A549 (cell line): Measurements from ENCODE around the gene INHBC. TPM values are rescaled to one million over a fixed set of nuclear protein-coding genes. Genes with fewer than 3 reads are reported as not detected.

Source experiments
- ATAC-seq, 2 experiments: fragments of 200-7000 bp in 1 of 2; fragments of >200 bp in 1 of 2; cut with Nextera tagmentation in 1 of 2; cut with Tn5 transposase in 1 of 2; 3 replicates each; pipeline versions ENCODE4 v1.8.0 to v1.9.1; 2018 to 2020; ENCODE audit warnings: mild to moderate bottlenecking in 1 of 2, moderate library complexity in 1 of 2
- CTCF ChIA-PET: fragments of 300-600 bp; sonication (Branson Sonifier 250); formaldehyde crosslinking; extraction: SDS; loops from one replicate; lab custom pipeline; 2021; ENCODE audit warnings: antibody characterized with exemption, inconsistent platforms; lab: Yijun Ruan, JAX
- POLR2A ChIA-PET: fragments of 350-600 bp; formaldehyde crosslinking; extraction: SDS; loops from one replicate; lab custom pipeline; 2021; ENCODE audit warnings: antibody characterized with exemption, inconsistent platforms; lab: Yijun Ruan, JAX
- DNase-seq, 2 experiments: peaks; one replicate each; pipeline versions ENCODE4 v3.0.0 to v3.0.0-alpha.2; 2011 to 2016; ENCODE audit warnings: low read depth in 1 of 2, low spot score in 1 of 2
- FAIRE-seq: peaks from 2 replicates; lab custom pipeline; 2011; peaks lifted over from hg19 to GRCh38; lab: Jason Lieb, UNC
- H3K27ac ChIP-seq, 2 experiments: fragments of >200 bp; sonication (Bioruptor Twin); formaldehyde crosslinking; 3 replicates each; pipeline ENCODE4 v1.5.1; 2016 to 2017
- H3K4me1 ChIP-seq: fragments of >200 bp; sonication (Bioruptor Twin); formaldehyde crosslinking; 3 replicates; pipeline ENCODE4 v1.6.1; 2016
- H3K4me2 ChIP-seq: fragments of >200 bp; sonication (Bioruptor Twin); formaldehyde crosslinking; 3 replicates; pipeline ENCODE4 v1.6.1; 2016
- H3K4me3 ChIP-seq: fragments of >200 bp; sonication (Bioruptor Twin); formaldehyde crosslinking; 3 replicates; pipeline ENCODE4 v1.5.1; 2016
- H3K9me3 ChIP-seq: fragments of >200 bp; sonication (Bioruptor Twin); formaldehyde crosslinking; 3 replicates; pipeline ENCODE4 v1.6.1; 2016
- ATOH8 ChIP-seq: fragments of 250-450 bp; sonication (Bioruptor Pico); IDR thresholded peaks from 2 replicates; pipeline ENCODE4 v1.5.0; 2020; ENCODE audit warnings: low read depth, mild to moderate bottlenecking, moderate library complexity
- CBX2 ChIP-seq: fragments of 200-600 bp; sonication (generic); IDR thresholded peaks from 2 replicates; pipeline ENCODE4 v1.6.1; 2016; ENCODE audit warnings: low read depth, mild to moderate bottlenecking, borderline replicate concordance
- CBX8 ChIP-seq: fragments of 200-600 bp; sonication (generic); IDR thresholded peaks from 2 replicates; pipeline ENCODE4 v1.6.1; 2016
- CHD2 ChIP-seq: fragments of 150-350 bp; IDR thresholded peaks from 2 replicates; pipeline ENCODE4 v1.6.1; 2014; ENCODE audit warnings: low read length; ENCODE audit not compliant: partially characterized antibody
- CTCF ChIP-seq: fragments of >200 bp; sonication (Bioruptor Twin); formaldehyde crosslinking; IDR thresholded peaks from 3 replicates; pipeline ENCODE4 v1.5.1; 2016
- EP300 ChIP-seq, 2 experiments: fragments of >200 bp; sonication (Bioruptor Twin); formaldehyde crosslinking; IDR thresholded peaks; 2 replicates in 1 of 2; 3 replicates in 1 of 2; pipeline ENCODE4 v1.6.1; 2016 to 2017
- ESRRA ChIP-seq: fragments of 150-350 bp; IDR thresholded peaks from 2 replicates; pipeline ENCODE4 v1.6.1; 2014; ENCODE audit warnings: mild to moderate bottlenecking, low read length, borderline replicate concordance
- FOSL2 ChIP-seq, 2 experiments: fragments of 450-650 bp in 1 of 2; fragments of >200 bp in 1 of 2; sonication (Bioruptor Twin) in 1 of 2; formaldehyde crosslinking; IDR thresholded peaks; 2 replicates each; pipeline versions ENCODE4 v1.5.0 to v1.6.1; 2016 to 2020; ENCODE audit warnings: mild to moderate bottlenecking in 1 of 2, moderate library complexity in 1 of 2
- FOXS1 ChIP-seq: fragments of 250-450 bp; sonication (Bioruptor Pico); IDR thresholded peaks from 2 replicates; pipeline ENCODE4 v1.5.0; 2020; ENCODE audit warnings: mild to moderate bottlenecking, moderate library complexity
- HES2 ChIP-seq: fragments of >200 bp; sonication (Bioruptor Twin); formaldehyde crosslinking; IDR thresholded peaks from 2 replicates; pipeline ENCODE4 v1.6.1; 2016
- HMGXB4 ChIP-seq: fragments of 250-450 bp; sonication (Bioruptor Pico); IDR thresholded peaks from 2 replicates; pipeline ENCODE4 v1.5.0; 2021; ENCODE audit warnings: mild to moderate bottlenecking, moderate library complexity, borderline replicate concordance
- HOXA7 ChIP-seq: fragments of 250-450 bp; sonication (Bioruptor Pico); IDR thresholded peaks from 2 replicates; pipeline ENCODE4 v1.5.0; 2020; ENCODE audit warnings: mild to moderate bottlenecking, moderate library complexity
- MAFK ChIP-seq: fragments of 450-650 bp; IDR thresholded peaks from 2 replicates; pipeline ENCODE4 v1.6.1; 2014; ENCODE audit not compliant: partially characterized antibody
- MAX ChIP-seq: IDR thresholded peaks from 2 replicates; pipeline ENCODE4 v1.6.1; 2012
- MAZ ChIP-seq: fragments of 150-350 bp; IDR thresholded peaks from 2 replicates; pipeline ENCODE4 v1.6.1; 2014; ENCODE audit warnings: antibody characterized with exemption, low read depth, low read length, borderline replicate concordance
- MYC ChIP-seq: IDR thresholded peaks from 2 replicates; pipeline ENCODE4 v1.6.1; 2012; ENCODE audit warnings: mild to moderate bottlenecking, inconsistent platforms, low read length, improper control_type of control experiment, borderline replicate concordance
- NPAS2 ChIP-seq: fragments of 250-450 bp; sonication (Bioruptor Pico); IDR thresholded peaks from 2 replicates; pipeline ENCODE4 v1.8.0; 2022; ENCODE audit warnings: mild to moderate bottlenecking, moderate library complexity, borderline replicate concordance
- NR3C1 ChIP-seq: fragments of >200 bp; sonication (Bioruptor Twin); formaldehyde crosslinking; IDR thresholded peaks from 3 replicates; pipeline ENCODE4 v1.6.1; 2017
- RAD21 ChIP-seq, 2 experiments: fragments of >200 bp in 1 of 2; sonication (Bioruptor Twin) in 1 of 2; formaldehyde crosslinking in 1 of 2; IDR thresholded peaks in 1 of 2; conservative IDR thresholded peaks in 1 of 2; 2 replicates in 1 of 2; 3 replicates in 1 of 2; pipeline ENCODE4 v1.6.1; 2012 to 2018; ENCODE audit warnings: inconsistent platforms in 1 of 2
- RARB ChIP-seq: fragments of 250-450 bp; sonication (Bioruptor Pico); IDR thresholded peaks from 2 replicates; pipeline ENCODE4 v1.8.0; 2021; ENCODE audit warnings: mild to moderate bottlenecking, moderate library complexity
- SMC3 ChIP-seq: fragments of >200 bp; sonication (Bioruptor Twin); formaldehyde crosslinking; IDR thresholded peaks from 3 replicates; pipeline ENCODE4 v1.6.1; 2018; ENCODE audit warnings: inconsistent platforms
- SREBF2 ChIP-seq: fragments of 450-650 bp; IDR thresholded peaks from 2 replicates; pipeline ENCODE4 v1.6.1; 2014; ENCODE audit warnings: mild to moderate bottlenecking, moderate library complexity
- TFCP2L1 ChIP-seq: fragments of 250-450 bp; sonication (Bioruptor Pico); IDR thresholded peaks from 2 replicates; pipeline ENCODE4 v1.5.0; 2021; ENCODE audit warnings: mild to moderate bottlenecking
- TP53 ChIP-seq: fragments of 250-450 bp; sonication (Bioruptor Pico); IDR thresholded peaks from 2 replicates; pipeline ENCODE4 v1.5.0; 2021; ENCODE audit warnings: mild to moderate bottlenecking, moderate library complexity
- USF2 ChIP-seq: fragments of 450-650 bp; IDR thresholded peaks from 2 replicates; pipeline ENCODE4 v1.6.1; 2014; ENCODE audit warnings: antibody characterized with exemption
- WGBS: methylation state at CpG from one replicate; pipeline ENCODE4 v1.1.6; 2017; ENCODE audit errors: missing lambda C conversion rate; 5-methylcytosine and 5-hydroxymethylcytosine counted together
- polyA plus RNA-seq, 4 experiments: library from polyadenylated mRNA; depleted of rRNA in 3 of 4; stranded (reverse); fragments of >200 nt; fragmentation: RNase III in 1 of 4; extraction: RNeasy Plus Mini Kit Qiagen cat#74134 plus additional on column Dnase treatment in 1 of 4; gene quantifications; 2 replicates in 3 of 4; 3 replicates in 1 of 4; pipeline ENCODE4 v1.2.3, GENCODE V29; 2011 to 2017

Gene INHBC
- polyA plus RNA-seq, 2 of the 4 experiments (the other 2 are of a cell fraction): 0.08 TPM; not detected in 1

- TF ChIP-seq HMGXB4 (CRISPR knock-in tag): no peak
These were observed 14.8 kb downstream of the INHBC start (continued) for GRCh38 chr12:57449375-57449774.

- H3K27ac ChIP-seq: peak overlapping the region in 1 of 2 experiments; percentile 99; a peak in 1 of 6 replicates
- no peak for DNase-seq
- H3K4me1 ChIP-seq: peaks cover 39% of the 10 kb centered on the region
- ChIA-PET CTCF (interaction anchor here (0.6 to 13.4 kb wide), 9 partner anchors 12 to 236 kb away, joined by 3 to 459 read pairs (median 21); partner anchors contain the start of gene GLI1), POLR2A (no interaction called here)
- H3K4me3 ChIP-seq: no peak overlapping the region
- H3K4me2 ChIP-seq: no peak overlapping the region
- TF ChIP-seq TFCP2L1 (CRISPR knock-in tag) (no peak), ESRRA (no peak), FOXS1 (CRISPR knock-in tag) (no peak), SREBF2 (no peak), RAD21 (conservative IDR thresholded peaks at IDR 0.05 in 1 of 2, IDR thresholded peaks at IDR 0.05 in 1 of 2) (no peak), MAFK (no peak), MAZ (no peak), CBX2 (no peak), CTCF (no peak), FOSL2 (IDR thresholded peaks at IDR 0.05) (no peak), FOSL2 (CRISPR knock-in tag; IDR thresholded peaks at IDR 0.05) (no peak), TP53 (CRISPR knock-in tag) (no peak)
- H3K9me3 ChIP-seq: no peaks in the 10 kb centered on the region
- 58% methylated on average over 3 of the region's 3 CpGs for WGBS
- no peak for ATAC-seq
- no peak for FAIRE-seq
These were observed 15.5 kb downstream of the INHBC start for GRCh38 chr12:57450057-57450456.

GRCh38 chr12:57451233-57451778, 16.7 kb downstream of the INHBC start:
- ATAC-seq (no peak), DNase-seq (peak in 1 of 2 experiments; percentile 35), FAIRE-seq (no peak)
- H3K9me3 ChIP-seq: no peaks in the 10 kb centered on the region
- TF ChIP-seq NR3C1 (no peak), EP300 (IDR thresholded peaks at IDR 0.05) (no peak), HES2 (no peak), CTCF (no peak), TFCP2L1 (CRISPR knock-in tag) (no peak), CHD2 (no peak), MAZ (no peak), HOXA7 (CRISPR knock-in tag) (no peak), RARB (CRISPR knock-in tag) (no peak), RAD21 (conservative IDR thresholded peaks at IDR 0.05 in 1 of 2, IDR thresholded peaks at IDR 0.05 in 1 of 2) (no peak), USF2 (no peak), NPAS2 (CRISPR knock-in tag) (no peak), ATOH8 (CRISPR knock-in tag) (no peak), CBX8 (no peak), ESRRA (no peak), FOSL2 (IDR thresholded peaks at IDR 0.05) (no peak), FOSL2 (CRISPR knock-in tag; IDR thresholded peaks at IDR 0.05) (no peak), MAX (no peak), MYC (no peak), SMC3 (no peak)
- ChIA-PET CTCF (interaction anchor here (0.7 to 13.4 kb wide), 19 partner anchors 8 to 237 kb away, joined by 3 to 459 read pairs (median 32); partner anchors contain the start of genes GLI1, INHBC, NXPH4 and STAC3), POLR2A (interaction anchor here (1.2 kb wide), 1 partner anchor 21 kb away, joined by 4 read pairs; no protein-coding TSS in a partner anchor)
- peak overlapping the region; percentile 55 for H3K4me2 ChIP-seq
- H3K27ac ChIP-seq: peak overlapping the region; percentile 57 to 99; a peak in 5 of 6 replicates
- WGBS: 69% methylated on average over 6 of the region's 6 CpGs
- H3K4me1 ChIP-seq: peaks cover 51% of the 10 kb centered on the region
- H3K4me3 ChIP-seq: no peak overlapping the region
